Gastrocnemius medialis (tissue), 4 donors: ENCODE results near the gene MAP4K5.

Experiments used
- CTCF ChIP-seq, 5 experiments: fragments of 450-650 bp in 3 of 5; fragments of 200-600 bp in 2 of 5; sonication (generic) in 2 of 5; IDR thresholded peaks in 4 of 5; conservative IDR thresholded peaks in 1 of 5; 1 replicate in 4 of 5; 2 replicates in 1 of 5; pipeline ENCODE4 v1.5.1; 2016 to 2019; ENCODE audit warnings: antibody characterized with exemption in 5 of 5, mild to moderate bottlenecking in 3 of 5, moderate library complexity in 3 of 5
- POLR2A ChIP-seq, 2 donors: fragments of 450-650 bp; IDR thresholded peaks; one replicate each; pipeline ENCODE4 v1.6.1; 2017; ENCODE audit warnings: antibody characterized with exemption in 2 of 2, mild to moderate bottlenecking in 2 of 2, moderate library complexity in 2 of 2

GRCh38 chr14:50510157-50510556 lies 22.2 kb downstream of the MAP4K5 start:
- no peak for TF ChIP-seq POLR2A (IDR thresholded peaks at IDR 0.05)
- no peak for TF ChIP-seq CTCF (IDR thresholded peaks at IDR 0.05 in 4 of 5, conservative IDR thresholded peaks at IDR 0.05 in 1 of 5)
